Measurements from ENCODE around the gene BOC. TPM values are rescaled to one million over a fixed set of nuclear protein-coding genes. Genes with fewer than 3 reads are reported as not detected.

BOC gene
- total and polyA plus RNA-seq, 10 of the 15 experiments (the other 5 are each of a cell fraction or from before 2014, with no cell fraction given): 0.18 TPM; not detected in 9

GRCh38 chr3:113304102-113304501 lies 92.7 kb downstream of the BOC start:
- intact Hi-C loops (cut with micrococcal nuclease; ENCODE audit: unreplicated experiment): no loop called here
- TF ChIP-seq NFYA (IDR thresholded peaks at IDR 0.05; ENCODE audit: borderline replicate concordance, low read depth, low read length) (no peak), NKRF (conservative IDR thresholded peaks at IDR 0.05) (no peak)
- no peak overlapping the region for H3K27ac ChIP-seq (ENCODE audit: control insufficient read depth, insufficient read depth)
- H2AFZ ChIP-seq (ENCODE audit: control insufficient read depth, low read depth, low read length): no peak overlapping the region
- POLR2A ChIA-PET: no interaction called here
- CTCF ChIA-PET: no interaction called here
- no peaks in the 10 kb centered on the region for H3K4me1 ChIP-seq (ENCODE audit: control insufficient read depth, insufficient read depth, low read length)
- WGBS (ENCODE audit: insufficient coverage, insufficient replicate concordance, low lambda C conversion rate, missing lambda C conversion rate): 35% methylated on average over 3 of the region's 3 CpGs
- no TSS peak for BruUV-seq (replicated peaks)
- H3K9ac ChIP-seq (ENCODE audit: control insufficient read depth, insufficient read depth, low read length): no peak overlapping the region
- no peaks in the 10 kb centered on the region for H3K79me2 ChIP-seq (ENCODE audit: control insufficient read depth, insufficient read depth, low read length)
- no peaks in the 10 kb centered on the region; a peak in 1 of 4 replicates for H3K36me3 ChIP-seq (ENCODE audit: control insufficient read depth in 2 of 2, insufficient read depth in 2 of 2, low read length in 1 of 2)
- H3K9me3 ChIP-seq (replicated peaks; ENCODE audit: control insufficient read depth, insufficient read depth, low read length): no peaks in the 10 kb centered on the region
- no peaks in the 10 kb centered on the region for H3K27me3 ChIP-seq (replicated peaks in 1 of 2; ENCODE audit: control insufficient read depth in 2 of 2, insufficient read depth in 2 of 2, low read length in 1 of 2)
- SMC1A ChIA-PET (ENCODE audit: uncharacterized antibody, unreplicated experiment): no interaction called here
- in situ Hi-C loops (cut with MboI): no loop called here
- no peak overlapping the region for H3K4me2 ChIP-seq (ENCODE audit: control insufficient read depth, insufficient read depth)
- ATAC-seq (no peak), FAIRE-seq (no peak), DNase-seq (ENCODE audit: low read depth, low spot score) (no peak)
- H4K20me1 ChIP-seq (ENCODE audit: control insufficient read depth, insufficient read depth): no peaks in the 10 kb centered on the region
- H3K4me3 ChIP-seq: no peak overlapping the region
- RAD21 ChIA-PET (ENCODE audit: unreplicated experiment): no interaction called here

GRCh38 chr3:113304856-113305540 lies 93.6 kb downstream of the BOC start:
- ChIA-PET POLR2A (no interaction called here), SMC1A (ENCODE audit: uncharacterized antibody, unreplicated experiment) (no interaction called here), RAD21 (ENCODE audit: unreplicated experiment) (no interaction called here), CTCF (no interaction called here)
- in situ Hi-C loops (cut with MboI) (no loop called here), intact Hi-C loops (cut with micrococcal nuclease; ENCODE audit: unreplicated experiment) (no loop called here)
- DNase-seq (ENCODE audit: low read depth, low spot score) (no peak), ATAC-seq (no peak), FAIRE-seq (no peak)
- Histone ChIP-seq H2AFZ (ENCODE audit: control insufficient read depth, low read depth, low read length) (no peak overlapping the region), H3K36me3 (ENCODE audit: control insufficient read depth in 2 of 2, insufficient read depth in 2 of 2, low read length in 1 of 2) (no peaks in the 10 kb centered on the region; a peak in 1 of 4 replicates), H3K4me3 (no peak overlapping the region), H3K27ac (ENCODE audit: control insufficient read depth, insufficient read depth) (no peak overlapping the region), H3K4me2 (ENCODE audit: control insufficient read depth, insufficient read depth) (no peak overlapping the region), H3K9ac (ENCODE audit: control insufficient read depth, insufficient read depth, low read length) (no peak overlapping the region), H3K4me1 (ENCODE audit: control insufficient read depth, insufficient read depth, low read length) (no peaks in the 10 kb centered on the region), H3K79me2 (ENCODE audit: control insufficient read depth, insufficient read depth, low read length) (no peaks in the 10 kb centered on the region), H3K9me3 (replicated peaks; ENCODE audit: control insufficient read depth, insufficient read depth, low read length) (no peaks in the 10 kb centered on the region), H4K20me1 (ENCODE audit: control insufficient read depth, insufficient read depth) (no peaks in the 10 kb centered on the region), H3K27me3 (replicated peaks in 1 of 2; ENCODE audit: control insufficient read depth in 2 of 2, insufficient read depth in 2 of 2, low read length in 1 of 2) (no peaks in the 10 kb centered on the region)
- TF ChIP-seq STAT3 (IDR thresholded peaks at IDR 0.05; ENCODE audit: low read depth, low read length): no peak
- WGBS (ENCODE audit: insufficient coverage, insufficient replicate concordance, low lambda C conversion rate, missing lambda C conversion rate): 87% methylated on average over 7 of the region's 7 CpGs
- no TSS peak for BruUV-seq (replicated peaks)

Data from GM12878 (cell line).